K562 (cell line): ENCODE data around the gene LPCAT3. TPM values are rescaled to one million over a fixed set of nuclear protein-coding genes. Genes with fewer than 3 reads are reported as not detected.

Experiments used
- ATAC-seq: fragments of 200-7000 bp; cut with Tn5 transposase; 3 replicates; pipeline ENCODE4 v1.9.1; 2020; ENCODE audit warnings: moderate library complexity
- BruUV-seq: library from RNA; stranded (reverse); fragments of 400-500 nt; replicated peaks from 2 replicates; lab custom pipeline; 2021; lab: Mats Ljungman, UMichigan
- CTCF ChIA-PET: fragments of 300-600 bp; formaldehyde crosslinking; extraction: SDS; loops from one replicate; lab custom pipeline; 2021; ENCODE audit warnings: low intra/inter-chr PET ratio; lab: Yijun Ruan, JAX
- POLR2A ChIA-PET: fragments of 300-600, 350-650 bp; sonication (Branson Sonifier 250); formaldehyde crosslinking; extraction: SDS; loops from one replicate; lab custom pipeline; 2021; ENCODE audit warnings: antibody characterized with exemption, inconsistent platforms; lab: Yijun Ruan, JAX
- DNase-seq, 4 experiments: peaks; one replicate each; pipeline versions ENCODE4 v3.0.0 to v3.0.0-alpha.2; 2011 to 2018; ENCODE audit warnings: low spot score in 3 of 4, mixed read lengths in 3 of 4; ENCODE audit errors: extremely low read depth in 1 of 4
- FAIRE-seq: peaks from 2 replicates; lab custom pipeline; 2011; peaks lifted over from hg19 to GRCh38; lab: Jason Lieb, UNC
- H2AFZ ChIP-seq: 2 replicates; pipeline ENCODE4 v1.6.0; 2011; ENCODE audit warnings: low read depth, low read length, control low read depth, inconsistent platforms
- H3K27ac ChIP-seq: fragments of 200-600 bp; 3 replicates; pipeline ENCODE4 v1.8.0; 2011; ENCODE audit warnings: low read depth, mild to moderate bottlenecking, control low read depth, inconsistent platforms, low read length, moderate library complexity, mixed read lengths; ENCODE audit errors: extremely low read depth
- H3K27me3 ChIP-seq, 2 experiments: fragments of 300-600 bp in 1 of 2; 2 replicates in 1 of 2; 3 replicates in 1 of 2; pipeline versions ENCODE4 v1.6.0 to v1.8.0; 2011; ENCODE audit warnings: inconsistent platforms in 2 of 2, low read length in 2 of 2, mild to moderate bottlenecking in 1 of 2, mixed read lengths in 1 of 2, moderate library complexity in 1 of 2; ENCODE audit not compliant: control insufficient read depth in 2 of 2, insufficient read depth in 2 of 2
- H3K36me3 ChIP-seq: fragments of 300-600 bp; 3 replicates; pipeline ENCODE4 v1.8.0; 2011; ENCODE audit warnings: mild to moderate bottlenecking, low read length, inconsistent platforms; ENCODE audit not compliant: control insufficient read depth, insufficient read depth
- H3K4me1 ChIP-seq, 2 experiments: fragments of 200-600 bp in 1 of 2; replicated peaks in 1 of 2; 2 replicates in 1 of 2; 3 replicates in 1 of 2; pipeline versions ENCODE4 v1.5.1 to v1.8.0; 2011; ENCODE audit warnings: inconsistent platforms in 2 of 2, low read length in 2 of 2, mild to moderate bottlenecking in 1 of 2, mixed read lengths in 1 of 2, moderate library complexity in 1 of 2; ENCODE audit not compliant: control insufficient read depth in 2 of 2, insufficient read depth in 2 of 2
- H3K4me2 ChIP-seq: 2 replicates; pipeline ENCODE4 v1.6.1; 2011; ENCODE audit warnings: low read length, control low read depth, inconsistent platforms, mixed read lengths; ENCODE audit not compliant: insufficient read depth
- H3K4me3 ChIP-seq: fragments of 200-600 bp; sonication (generic), shearing (Covaris generic); 2 replicates; pipeline ENCODE4 v1.5.1; 2016; ENCODE audit warnings: control low read depth, inconsistent platforms
- H3K79me2 ChIP-seq: fragments of 200-600 bp; 3 replicates; pipeline ENCODE4 v1.8.0; 2011; ENCODE audit warnings: low read length, inconsistent platforms; ENCODE audit not compliant: control insufficient read depth, insufficient read depth
- H3K9ac ChIP-seq, 2 experiments: 2 replicates each; pipeline versions ENCODE4 v1.6.0 to v1.6.1; 2011; ENCODE audit warnings: low read depth in 2 of 2, low read length in 2 of 2, control low read depth in 1 of 2, inconsistent platforms in 1 of 2, mild to moderate bottlenecking in 1 of 2, mixed read lengths in 1 of 2; ENCODE audit not compliant: insufficient read depth in 1 of 2
- H3K9me1 ChIP-seq: one replicate; pipeline ENCODE4 v1.6.0; 2011; ENCODE audit warnings: inconsistent platforms, mild to moderate bottlenecking, low read length, moderate library complexity; ENCODE audit not compliant: control insufficient read depth, insufficient read depth
- H3K9me3 ChIP-seq: replicated peaks from 2 replicates; pipeline ENCODE4 v1.5.1; 2011; ENCODE audit warnings: low read depth, low read length, inconsistent platforms; ENCODE audit not compliant: control insufficient read depth, insufficient read depth
- H4K20me1 ChIP-seq: replicated peaks from 2 replicates; pipeline ENCODE4 v1.6.1; 2011; ENCODE audit warnings: low read length, inconsistent platforms, mixed read lengths; ENCODE audit not compliant: control insufficient read depth, insufficient read depth
- CBX1 ChIP-seq: sonication (generic); IDR thresholded peaks from 2 replicates; pipeline ENCODE4 v1.6.1; 2016; ENCODE audit warnings: antibody characterized with exemption, low read depth, mild to moderate bottlenecking
- DIDO1 ChIP-seq: fragments of 450-650 bp; IDR thresholded peaks from 2 replicates; pipeline ENCODE4 v1.6.1; 2016; ENCODE audit warnings: low read depth, missing biosample characterization, missing genetic modification characterization
- EGR1 ChIP-seq: fragments of 450-650 bp; conservative IDR thresholded peaks from 2 replicates; pipeline ENCODE4 v1.6.1; 2017; ENCODE audit warnings: mild to moderate bottlenecking
- ZC3H8 ChIP-seq: fragments of 450-650 bp; IDR thresholded peaks from 2 replicates; pipeline ENCODE4 v1.6.1; 2017
- ZNF133 ChIP-seq: fragments of 250-450 bp; sonication (Bioruptor Pico); IDR thresholded peaks from 2 replicates; pipeline ENCODE4 v1.4.0; 2020; ENCODE audit warnings: mild to moderate bottlenecking
- ZNF282 ChIP-seq: sonication (generic); formaldehyde crosslinking; IDR thresholded peaks from 2 replicates; pipeline ENCODE4 v1.8.1; 2023; ENCODE audit warnings: missing genetic modification reagents
- ZNF384 ChIP-seq: IDR thresholded peaks from 2 replicates; pipeline ENCODE4 v1.6.1; 2012; ENCODE audit warnings: low read depth, low read length, improper control_type of control experiment
- WGBS: fragments of 100-300 bp; shearing (Covaris generic); methylation state at CpG from one replicate; pipeline ENCODE4 v1.1.6; 2016; ENCODE audit warnings: low coverage, mixed read lengths; ENCODE audit not compliant: insufficient coverage; ENCODE audit errors: missing lambda C conversion rate; 5-methylcytosine and 5-hydroxymethylcytosine counted together
- in situ Hi-C: fragments of 300-500 bp; cut with MboI; formaldehyde crosslinking; loops from 4 replicates; pipeline ENCODE4 v1.15.0; 2018; ENCODE audit warnings: inconsistent platforms, mixed read lengths
- intact Hi-C: fragments of 100-400 bp; cut with micrococcal nuclease; formaldehyde crosslinking; loops from 2 replicates; pipeline ENCODE4 v1.14.2; 2022
- polyA plus RNA-seq, 8 experiments: library from polyadenylated mRNA; depleted of rRNA in 4 of 8; stranded (reverse) in 5 of 8; unstranded in 3 of 8; fragments of >200 nt; fragmentation: Nextera tagmentation in 2 of 8; fragmentation: Illumina TruSeq in 1 of 8; extraction: Ambion mirVana in 2 of 8; extraction: Trizol in 1 of 8; gene quantifications; 2 replicates each; pipeline versions ENCODE4 v1.2.1 to v1.2.3, GENCODE V29; 2011 to 2014; ENCODE audit warnings: inconsistent platforms in 1 of 8, missing spikeins in 1 of 8
- total RNA-seq, 7 experiments: library from RNA; depleted of rRNA in 6 of 7; stranded (reverse); fragments of >200 nt in 6 of 7; fragmentation: Illumina TruSeq in 2 of 7; extraction: Trizol in 2 of 7; gene quantifications; 2 replicates each; pipeline versions ENCODE4 v1.2.1 to v1.2.3, GENCODE V29; 2011 to 2021; ENCODE audit warnings: low replicate concordance in 1 of 7
- TF ChIP-seq, protein P1 (sequence below): fragments of 450-650 bp; formaldehyde crosslinking; conservative IDR thresholded peaks from 2 replicates; pipeline ENCODE4 v1.4.0; 2022; ENCODE audit warnings: mild to moderate bottlenecking, missing genetic modification characterization

The LPCAT3 gene
- total and polyA plus RNA-seq, 9 of the 15 experiments (the other 6 are each of a cell fraction or from before 2014, with no cell fraction given), result 4.9 to 52.5 (median 25.3) TPM

DNA sequence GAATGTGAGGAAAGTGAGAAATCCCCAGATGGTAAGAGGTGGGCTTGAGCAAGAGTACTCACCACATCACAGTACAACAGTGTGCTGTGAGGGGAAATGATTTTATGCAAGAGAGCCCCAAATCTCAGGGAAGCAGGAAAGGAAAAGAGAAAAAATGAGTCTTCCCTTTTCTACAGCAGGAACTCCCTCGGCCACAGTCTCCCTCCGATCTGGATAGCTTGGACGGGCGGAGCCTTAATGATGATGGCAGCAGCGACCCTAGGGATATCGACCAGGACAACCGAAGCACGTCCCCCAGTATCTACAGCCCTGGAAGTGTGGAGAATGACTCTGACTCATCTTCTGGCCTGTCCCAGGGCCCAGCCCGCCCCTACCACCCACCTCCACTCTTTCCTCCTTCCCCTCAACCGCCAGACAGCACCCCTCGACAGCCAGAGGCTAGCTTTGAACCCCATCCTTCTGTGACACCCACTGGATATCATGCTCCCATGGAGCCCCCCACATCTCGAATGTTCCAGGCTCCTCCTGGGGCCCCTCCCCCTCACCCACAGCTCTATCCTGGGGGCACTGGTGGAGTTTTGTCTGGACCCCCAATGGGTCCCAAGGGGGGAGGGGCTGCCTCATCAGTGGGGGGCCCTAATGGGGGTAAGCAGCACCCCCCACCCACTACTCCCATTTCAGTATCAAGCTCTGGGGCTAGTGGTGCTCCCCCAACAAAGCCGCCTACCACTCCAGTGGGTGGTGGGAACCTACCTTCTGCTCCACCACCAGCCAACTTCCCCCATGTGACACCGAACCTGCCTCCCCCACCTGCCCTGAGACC lies 82.7 kb downstream of the LPCAT3 start:
- Histone ChIP-seq H3K9me3 (no peaks in the 10 kb centered on the region), H3K9me1 (no peaks in the 10 kb centered on the region), H2AFZ (no peak overlapping the region), H3K27me3 (no peaks in the 10 kb centered on the region), H3K4me1 (peaks cover 23 to 42% of the 10 kb centered on the region in 2 experiments; a peak in 4 of 5 replicates), H3K9ac (peak overlapping the region in 1 of 2 experiments; percentile 68; a peak in 2 of 4 replicates), H3K27ac (no peak overlapping the region), H4K20me1 (no peaks in the 10 kb centered on the region), H3K79me2 (peaks cover 28% of the 10 kb centered on the region), H3K36me3 (peaks cover 69% of the 10 kb centered on the region; the same call in 2 of the 3 replicates), H3K4me3 (no peak overlapping the region), H3K4me2 (no peak overlapping the region)
- no peak for FAIRE-seq
- no peak for ATAC-seq
- WGBS, result 75% methylated on average over 7 of the region's 14 CpGs
- DNase-seq, result no peak
- ChIA-PET POLR2A (interaction anchor here (0.6 to 8.1 kb wide), 6 partner anchors 9 to 83 kb away, joined by 3 to 61 read pairs (median 6); partner anchors contain the start of genes C12orf57 and RNU7-1), CTCF (no interaction called here)
- BruUV-seq, result no TSS peak
- TF ChIP-seq ZNF133 (CRISPR knock-in tag), result no peak
- TF ChIP-seq EGR1, result peak; percentile 56
- no peak for TF ChIP-seq DIDO1 (tag)
- intact Hi-C loops, result no loop called here
- in situ Hi-C loops, result no loop called here

DNA sequence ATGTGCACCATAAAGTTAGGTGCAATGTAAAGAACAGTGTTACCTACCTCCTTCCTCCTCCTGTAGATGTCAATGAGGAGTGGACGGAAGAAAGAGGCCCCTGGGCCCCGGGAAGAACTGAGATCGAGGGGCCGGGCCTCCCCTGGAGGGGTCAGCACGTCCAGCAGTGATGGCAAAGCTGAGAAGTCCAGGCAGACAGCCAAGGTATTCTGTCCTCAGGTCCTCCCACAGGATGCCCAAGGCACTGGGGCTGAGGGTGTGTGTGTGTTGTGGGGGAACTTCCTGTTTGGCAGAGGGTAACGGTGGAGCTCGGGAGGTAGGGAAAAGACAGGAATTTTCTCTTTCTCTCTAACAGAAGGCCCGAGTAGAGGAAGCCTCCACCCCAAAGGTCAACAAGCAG lies 84.2 kb downstream of the LPCAT3 start:
- FAIRE-seq (no peak), ATAC-seq (no peak), DNase-seq (no peak)
- Histone ChIP-seq H3K4me1 (peaks cover 33 to 51% of the 10 kb centered on the region in 2 experiments; a peak in 4 of 5 replicates), H3K27ac (no peak overlapping the region), H2AFZ (no peak overlapping the region), H3K4me2 (no peak overlapping the region), H4K20me1 (no peaks in the 10 kb centered on the region), H3K27me3 (no peaks in the 10 kb centered on the region), H3K36me3 (peaks cover 57% of the 10 kb centered on the region; the same call in 2 of the 3 replicates), H3K9ac (peak overlapping the region in 1 of 2 experiments; percentile 60; a peak in 1 of 4 replicates)
- in situ Hi-C loops, result no loop called here
- no TSS peak for BruUV-seq
- no CpG with 5 or more reads among the region's 8 CpGs for WGBS
- CTCF ChIA-PET, result no interaction called here
- POLR2A ChIA-PET, result interaction anchor here (0.6 to 8.1 kb wide), 5 partner anchors 8 to 350 kb away, joined by 3 to 61 read pairs (median 5); partner anchors contain the start of genes C12orf57 and RNU7-1
- TF ChIP-seq CBX1 (no peak), ZNF384 (no peak), ZNF282 (CRISPR knock-in tag) (no peak), ZC3H8 (no peak)
- TF ChIP-seq, protein P1, sequence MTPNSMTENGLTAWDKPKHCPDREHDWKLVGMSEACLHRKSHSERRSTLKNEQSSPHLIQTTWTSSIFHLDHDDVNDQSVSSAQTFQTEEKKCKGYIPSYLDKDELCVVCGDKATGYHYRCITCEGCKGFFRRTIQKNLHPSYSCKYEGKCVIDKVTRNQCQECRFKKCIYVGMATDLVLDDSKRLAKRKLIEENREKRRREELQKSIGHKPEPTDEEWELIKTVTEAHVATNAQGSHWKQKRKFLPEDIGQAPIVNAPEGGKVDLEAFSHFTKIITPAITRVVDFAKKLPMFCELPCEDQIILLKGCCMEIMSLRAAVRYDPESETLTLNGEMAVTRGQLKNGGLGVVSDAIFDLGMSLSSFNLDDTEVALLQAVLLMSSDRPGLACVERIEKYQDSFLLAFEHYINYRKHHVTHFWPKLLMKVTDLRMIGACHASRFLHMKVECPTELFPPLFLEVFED (CRISPR knock-in tag), result no peak
- TF ChIP-seq, all 486 proteins: peak for 0
- Histone ChIP-seq H3K79me2 (peaks cover 41% of the 10 kb centered on the region), H3K9me3 (no peaks in the 10 kb centered on the region), H3K4me3 (no peak overlapping the region), H3K9me1 (no peaks in the 10 kb centered on the region)
- intact Hi-C loops, result no loop called here
